Fibroblast of upper back skin (primary cell): ENCODE data around the gene VTI1A.
"Not testable (repeated sequence)": the region's sequence is repeated elsewhere in the genome, so short reads cannot be mapped to it uniquely, and the experiment has no call there.

ENCODE experiments used
- DNase-seq: peaks from one replicate; pipeline ENCODE4 v3.0.0-alpha.2; 2013

Gene VTI1A

DNA sequence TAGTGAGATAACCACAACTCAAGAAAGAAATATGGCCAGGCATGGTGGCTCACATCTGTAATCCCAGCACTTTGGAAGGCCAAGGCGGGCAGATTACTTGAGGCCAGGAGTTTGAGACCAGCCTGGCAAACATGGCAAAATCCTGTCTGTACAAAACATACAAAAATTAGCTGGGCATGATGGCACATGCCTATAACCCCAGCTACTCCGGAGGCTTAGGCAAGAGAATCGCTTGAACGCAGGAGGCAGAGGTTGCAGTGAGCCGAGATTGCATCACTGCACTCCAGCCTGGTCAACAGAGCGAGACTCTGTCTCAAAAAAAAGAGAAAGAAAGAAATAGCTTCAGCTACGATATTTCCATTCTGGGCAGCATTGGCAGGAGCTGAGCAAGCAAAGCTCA, 143.8 kb downstream of the VTI1A start:
- DNase-seq = not testable (repeated sequence)

DNA sequence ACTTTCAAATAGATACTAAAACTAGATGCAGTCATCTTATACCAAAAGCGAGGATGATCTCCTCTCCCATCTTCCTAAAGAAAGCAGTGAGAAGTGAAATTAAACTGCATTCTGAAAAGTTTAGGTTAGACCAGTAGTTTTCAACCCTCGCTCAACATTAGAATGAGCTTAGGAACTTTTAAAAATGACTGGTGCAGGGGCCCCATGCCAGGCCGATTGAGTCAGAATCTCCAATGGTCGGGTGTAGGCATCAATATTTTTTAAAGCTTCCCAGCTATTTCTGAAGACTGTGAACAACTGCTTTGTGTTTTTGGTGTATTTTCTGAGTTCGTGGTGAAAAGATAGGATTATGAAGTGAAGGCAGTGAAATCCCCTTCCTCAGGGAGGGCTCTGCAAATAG, 146.0 kb downstream of the VTI1A start:
- no peak for DNase-seq

DNA sequence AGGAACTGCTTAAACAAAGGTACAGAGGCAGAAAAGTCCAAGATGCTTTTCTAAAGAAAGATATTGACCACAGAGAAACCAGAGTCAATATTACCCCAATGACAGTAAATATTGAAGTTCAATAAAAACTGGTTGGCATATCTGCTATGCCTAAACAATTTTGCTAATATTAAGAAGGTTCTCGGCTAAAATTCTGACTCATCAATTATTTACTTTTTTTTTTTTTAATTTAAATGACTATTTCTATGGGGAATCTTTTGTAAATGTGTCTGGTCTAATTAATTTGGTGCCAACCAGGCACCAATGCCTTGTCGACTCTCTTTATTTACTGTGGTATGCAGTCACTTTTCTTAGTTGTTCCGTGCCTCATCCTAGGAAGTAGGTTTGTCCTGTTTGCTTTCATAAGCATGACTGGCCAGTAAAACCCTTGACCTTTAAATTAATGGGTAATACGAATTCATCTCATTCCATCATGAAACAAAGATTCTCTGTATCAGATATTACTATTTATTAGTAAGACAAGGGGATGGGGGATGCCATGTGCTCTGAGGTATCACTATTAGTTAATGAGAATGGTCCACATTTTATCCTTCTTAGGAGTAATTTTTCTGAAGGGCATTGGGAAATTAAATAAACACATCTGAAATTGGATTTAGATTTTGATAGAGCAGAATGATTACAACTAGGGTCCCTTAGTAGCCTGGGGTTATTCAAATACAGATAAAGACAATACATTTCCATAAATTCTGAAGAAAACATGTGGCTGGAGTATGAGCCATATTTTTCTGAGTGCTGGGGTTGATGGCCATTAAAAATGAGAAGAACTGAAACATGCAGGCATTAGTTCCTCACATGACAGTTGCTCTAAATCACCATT, 154.4 kb downstream of the VTI1A start:
- DNase-seq = no peak

DNA sequence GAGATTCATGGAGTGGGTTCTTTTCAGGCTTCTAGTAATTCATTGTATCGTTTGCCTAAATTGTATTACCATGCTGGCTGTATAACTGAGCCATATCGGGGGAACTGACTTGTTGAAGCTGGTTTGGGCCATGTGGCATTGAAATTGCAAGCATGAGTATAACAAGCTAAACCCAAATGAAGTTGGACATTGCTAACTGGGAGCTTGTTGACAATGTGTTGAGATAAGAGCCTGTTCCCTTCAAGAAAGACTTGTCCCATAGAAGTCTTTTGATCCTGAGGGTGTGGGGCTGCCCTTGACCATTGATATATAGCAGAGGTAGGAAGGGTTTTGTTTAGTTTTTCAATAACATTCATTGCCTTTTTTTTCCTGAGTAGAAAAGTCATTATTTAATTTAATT, 156.0 kb downstream of the VTI1A start:
- no peak for DNase-seq

DNA sequence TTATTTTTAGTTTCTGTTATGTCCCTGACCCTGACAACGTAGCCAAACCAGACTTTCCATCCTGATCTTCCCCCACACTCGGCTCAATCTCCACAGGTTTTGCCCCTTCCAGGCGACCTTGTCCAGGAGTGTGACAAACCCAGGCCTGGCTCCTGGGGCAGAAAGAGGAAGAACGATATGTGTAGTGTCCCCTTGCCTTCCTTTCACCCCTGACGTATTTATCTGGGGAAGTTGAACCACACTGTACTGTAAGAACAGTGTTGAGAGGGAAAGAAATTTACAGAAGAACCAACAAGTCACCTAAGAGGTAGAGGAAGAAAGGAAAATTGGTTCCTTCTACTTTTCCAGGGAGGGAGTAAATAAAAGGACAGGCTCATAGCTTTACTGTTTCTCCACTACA, 158.0 kb downstream of the VTI1A start:
- no peak for DNase-seq

DNA sequence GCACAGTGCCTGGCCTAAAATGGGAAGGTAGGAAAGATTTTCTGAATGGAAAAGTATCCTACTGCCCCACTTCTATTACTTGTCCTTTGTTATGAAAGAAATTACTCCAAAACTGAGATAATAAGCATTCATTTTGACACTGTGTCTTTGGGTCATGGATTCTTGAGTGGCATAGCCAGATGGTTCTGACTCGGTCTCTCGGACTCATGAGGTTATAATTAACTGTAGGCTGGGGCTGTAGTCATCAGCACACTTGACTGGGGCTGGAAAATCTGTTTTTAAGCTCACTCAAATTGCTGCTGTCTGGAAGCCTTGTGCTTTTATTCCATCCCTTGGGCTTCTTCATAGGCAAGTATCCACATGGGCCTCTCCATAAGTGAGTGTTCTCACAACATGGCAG, 160.5 kb downstream of the VTI1A start:
- no peak for DNase-seq

DNA sequence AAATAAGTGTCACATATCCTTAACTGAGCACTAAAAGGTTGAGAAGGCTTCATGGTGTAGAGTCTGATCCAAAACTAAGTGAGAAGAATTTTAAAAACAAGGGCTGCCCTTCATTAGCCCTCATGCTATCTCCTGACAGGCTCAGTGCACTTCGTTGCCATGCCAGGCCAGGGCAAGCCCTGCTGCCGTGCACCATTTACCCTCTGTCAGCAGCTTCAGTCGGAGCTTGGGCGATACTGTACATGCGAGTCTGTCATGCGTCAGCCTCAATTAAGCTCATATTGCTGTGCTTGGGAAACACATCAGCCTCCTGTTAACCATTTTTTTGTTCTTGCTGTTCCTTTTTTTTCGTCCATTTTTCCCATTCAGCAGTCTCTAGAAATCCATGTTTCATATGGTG, 166.6 kb downstream of the VTI1A start:
- no peak for DNase-seq

DNA sequence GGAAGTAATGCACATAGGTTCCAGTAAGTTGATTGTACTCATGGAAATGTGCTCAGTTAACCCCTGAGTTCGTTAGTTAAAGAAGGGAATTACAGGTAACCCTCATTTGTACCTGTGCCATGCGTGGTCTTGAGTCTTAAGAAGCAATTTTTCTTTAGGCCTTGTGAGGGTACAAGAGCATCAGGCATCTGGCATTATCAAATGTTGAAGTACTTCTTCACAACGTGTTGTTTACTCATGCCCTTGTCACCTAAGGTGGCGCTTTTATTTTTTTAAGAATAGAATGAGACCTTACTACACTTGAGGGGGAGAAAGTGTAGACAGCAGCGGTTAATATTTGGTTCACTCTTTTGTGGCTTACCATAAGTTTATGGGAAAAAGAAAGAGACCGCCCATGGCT, 167.1 kb downstream of the VTI1A start:
- DNase-seq = no peak

DNA sequence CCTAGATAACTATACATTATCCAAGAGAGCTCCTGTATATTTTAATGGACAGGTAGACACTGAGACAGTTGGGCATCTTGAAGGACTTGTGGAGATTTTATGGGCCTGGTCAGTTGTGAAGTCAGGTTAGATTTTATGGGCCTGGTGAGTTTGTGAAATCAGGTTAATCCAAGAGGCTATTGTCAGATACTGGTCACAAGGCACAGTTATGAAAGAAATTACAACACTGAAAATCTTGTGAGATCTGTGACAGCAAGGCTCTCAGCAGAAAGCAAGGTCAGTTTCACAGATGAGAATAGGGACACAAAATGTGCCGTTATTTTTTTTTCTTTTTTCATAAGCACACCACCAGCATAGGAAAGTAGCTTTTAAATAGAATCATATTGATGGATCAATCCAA, 167.6 kb downstream of the VTI1A start:
- DNase-seq = no peak

DNA sequence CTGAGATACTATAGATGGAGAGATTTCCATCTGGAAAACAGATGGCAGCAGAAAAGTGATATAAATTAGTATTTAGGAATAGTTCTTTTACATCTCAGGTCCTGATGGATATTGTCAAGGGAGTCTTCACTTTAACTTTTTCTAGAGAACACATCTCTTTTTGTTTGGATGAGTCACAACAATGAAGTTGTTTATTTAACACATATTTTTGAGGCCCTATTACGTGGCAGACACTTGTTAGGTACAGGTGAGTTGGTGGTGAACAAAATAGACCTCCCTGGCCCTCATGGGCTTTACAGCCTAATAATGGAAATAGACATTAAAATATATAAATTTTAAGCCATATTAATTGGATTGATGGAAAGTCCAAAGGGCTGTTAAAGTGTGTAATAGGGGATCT, 168.3 kb downstream of the VTI1A start:
- no peak for DNase-seq

DNA sequence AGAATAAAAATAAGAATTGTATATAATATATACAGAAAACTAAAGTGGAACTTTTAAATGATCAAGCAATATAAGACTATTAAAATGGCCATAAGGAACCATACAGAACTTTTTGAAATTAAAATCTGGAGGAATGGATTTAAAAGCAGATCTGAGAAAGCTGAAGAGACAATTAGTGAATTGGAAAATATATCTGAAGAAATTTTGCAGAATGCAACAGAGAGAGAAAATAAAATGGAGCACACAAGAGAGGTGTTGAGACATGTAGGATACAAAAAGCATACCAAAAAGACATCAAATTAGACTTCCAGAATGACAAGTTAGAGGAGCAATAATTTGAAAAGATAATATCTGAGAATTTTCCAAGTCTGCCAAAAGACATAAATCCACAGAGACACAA, 169.6 kb downstream of the VTI1A start:
- DNase-seq = no peak

DNA sequence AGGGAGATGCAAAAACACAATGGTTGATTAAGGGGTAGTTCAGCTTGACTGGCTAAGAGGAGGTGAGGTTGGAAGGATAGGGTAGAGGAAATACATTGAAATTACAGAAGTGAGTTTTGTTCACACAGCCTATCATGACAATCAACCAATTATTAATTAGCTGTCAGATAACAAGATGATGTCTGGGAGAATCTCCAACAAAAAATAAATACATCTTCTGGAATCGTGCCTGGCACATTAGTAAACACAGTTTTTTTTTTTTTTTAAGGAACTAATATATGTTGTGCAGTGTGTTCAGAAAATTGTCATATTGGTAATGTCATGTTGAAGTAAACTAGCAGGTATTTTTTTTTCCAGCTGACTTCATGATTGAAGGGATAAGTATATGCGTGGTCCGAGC, 171.8 kb downstream of the VTI1A start:
- DNase-seq = no peak

DNA sequence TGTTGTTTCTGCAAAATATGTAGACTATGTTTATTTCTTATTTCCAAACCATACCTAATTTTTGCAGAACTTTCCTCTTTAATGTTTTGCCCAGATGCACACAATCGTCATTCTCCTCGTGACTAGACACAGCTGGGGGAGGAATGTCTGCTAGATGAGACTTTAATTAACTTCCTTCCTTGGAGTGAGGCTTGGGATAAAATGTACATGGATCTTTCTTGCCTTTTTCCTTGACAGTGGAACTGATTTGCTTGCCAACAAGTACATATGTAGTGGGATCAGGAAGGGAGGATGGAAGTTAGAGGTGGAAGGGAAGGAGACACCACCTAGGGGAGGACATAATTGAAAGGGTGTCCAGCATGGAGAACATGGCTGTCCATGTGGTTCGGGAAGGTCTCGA, 172.5 kb downstream of the VTI1A start:
- DNase-seq = no peak

DNA sequence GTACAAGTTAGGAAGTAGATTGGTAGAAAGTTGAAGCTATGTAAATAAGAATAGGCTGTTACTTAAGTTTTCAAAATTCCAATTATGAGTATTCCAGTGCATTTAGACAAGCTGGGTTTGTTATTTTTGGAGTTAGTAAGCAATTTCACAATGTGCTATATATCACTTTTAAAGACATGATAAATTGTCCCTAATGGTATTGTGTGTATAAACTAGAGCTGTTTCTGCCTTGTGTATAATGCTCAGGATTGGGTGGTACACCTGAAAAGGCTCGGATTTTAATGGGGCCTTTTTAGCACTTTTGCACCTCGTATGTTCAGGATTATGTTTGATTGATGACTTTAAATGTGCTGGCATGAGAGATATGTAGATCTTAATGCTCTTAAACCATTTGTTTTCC, 175.8 kb downstream of the VTI1A start:
- no peak for DNase-seq

DNA sequence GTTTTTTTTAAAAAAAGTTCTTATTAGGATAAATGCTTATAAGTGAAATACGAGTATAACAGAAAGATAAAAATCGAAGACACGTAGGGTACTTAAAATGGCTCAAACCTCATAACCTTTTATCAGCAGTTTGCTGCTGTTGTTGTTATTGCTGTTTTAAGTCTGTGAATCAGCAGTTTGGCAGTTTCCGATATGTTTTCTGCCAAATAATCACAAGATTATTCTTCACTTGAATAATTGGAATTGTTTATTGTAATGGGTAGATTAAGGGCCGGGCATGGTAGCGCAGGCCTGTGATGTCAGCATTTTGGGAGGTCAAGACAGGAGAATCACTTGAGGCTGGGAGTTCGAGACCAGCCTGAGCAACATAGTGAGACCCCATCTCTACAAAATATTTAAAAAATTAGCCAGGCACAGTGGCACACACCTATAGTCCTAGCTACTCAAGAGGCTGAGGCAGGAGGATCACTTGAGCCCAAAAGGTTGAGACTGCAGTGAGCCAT, 177.6 kb downstream of the VTI1A start:
- DNase-seq = no peak

DNA sequence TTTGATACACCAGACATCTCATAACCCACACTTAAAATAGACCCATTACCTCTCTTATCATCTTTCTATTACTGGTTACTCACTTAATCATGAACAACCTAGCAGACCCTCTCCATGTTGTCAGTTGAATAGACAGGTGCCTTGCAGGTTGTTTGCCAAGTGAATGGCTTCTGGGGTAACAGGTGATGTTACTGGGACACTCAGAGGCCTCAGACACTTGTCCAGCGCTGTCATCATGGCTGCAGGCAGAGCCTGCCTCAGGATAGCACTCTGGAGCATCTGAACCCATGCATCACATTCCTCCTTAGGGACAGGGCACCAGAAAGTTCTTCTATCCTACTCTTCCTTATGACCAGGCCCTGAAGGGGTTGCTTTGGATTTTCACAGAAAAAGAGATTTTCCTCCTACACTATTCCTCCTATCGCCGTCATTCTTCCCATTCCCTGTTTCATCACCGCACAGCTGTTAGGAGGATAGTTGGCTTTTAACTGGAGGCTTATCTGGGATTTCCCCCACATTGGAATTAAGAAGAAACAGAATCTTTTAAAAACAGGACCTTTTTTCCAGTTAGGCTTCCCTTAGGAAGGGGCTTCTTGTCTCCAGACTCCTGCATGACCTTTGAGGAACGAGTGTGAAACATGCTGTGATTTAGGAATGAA, 182.1 kb downstream of the VTI1A start:
- DNase-seq = no peak

DNA sequence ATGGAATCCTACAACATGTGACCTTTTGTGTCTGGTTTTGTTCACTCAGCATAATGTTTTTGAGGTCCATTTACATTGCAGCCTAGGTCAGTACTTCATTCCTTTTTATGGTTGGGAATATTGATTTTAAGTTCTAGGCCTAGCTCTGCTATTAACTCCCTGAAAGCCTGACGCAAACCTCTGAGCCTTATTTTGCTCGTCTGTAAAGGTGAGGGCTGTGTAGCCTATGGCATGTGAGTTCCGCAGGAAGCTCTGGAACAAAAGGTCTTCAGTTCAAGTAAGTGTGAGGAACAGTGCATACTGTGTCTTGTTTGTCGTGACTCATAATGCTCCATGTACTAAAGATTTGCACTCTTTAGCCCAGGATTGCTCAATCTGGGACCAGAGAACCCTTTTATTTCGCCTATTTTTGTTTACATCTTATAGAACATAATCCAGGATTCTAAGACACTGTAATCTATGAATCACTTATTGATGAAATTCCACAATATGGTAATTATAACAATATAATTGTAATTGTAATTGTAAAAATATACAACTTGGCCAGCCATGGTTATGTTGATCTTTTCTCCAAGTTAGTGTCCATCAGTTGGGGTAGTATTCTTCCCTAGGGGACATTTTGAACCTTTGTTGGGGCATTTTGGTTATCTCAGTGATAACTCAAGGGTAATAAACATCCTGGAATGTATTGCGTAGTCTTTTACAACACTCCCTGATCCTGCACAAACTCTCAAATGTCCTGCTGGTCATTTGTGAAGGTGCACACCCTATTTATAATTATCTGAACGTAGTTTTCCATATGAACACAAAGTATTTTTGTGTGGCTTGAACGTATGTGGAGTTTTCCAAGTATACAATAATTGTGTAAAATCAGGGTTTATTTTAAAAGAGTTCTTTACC, 184.7 kb downstream of the VTI1A start:
- no peak for DNase-seq

DNA sequence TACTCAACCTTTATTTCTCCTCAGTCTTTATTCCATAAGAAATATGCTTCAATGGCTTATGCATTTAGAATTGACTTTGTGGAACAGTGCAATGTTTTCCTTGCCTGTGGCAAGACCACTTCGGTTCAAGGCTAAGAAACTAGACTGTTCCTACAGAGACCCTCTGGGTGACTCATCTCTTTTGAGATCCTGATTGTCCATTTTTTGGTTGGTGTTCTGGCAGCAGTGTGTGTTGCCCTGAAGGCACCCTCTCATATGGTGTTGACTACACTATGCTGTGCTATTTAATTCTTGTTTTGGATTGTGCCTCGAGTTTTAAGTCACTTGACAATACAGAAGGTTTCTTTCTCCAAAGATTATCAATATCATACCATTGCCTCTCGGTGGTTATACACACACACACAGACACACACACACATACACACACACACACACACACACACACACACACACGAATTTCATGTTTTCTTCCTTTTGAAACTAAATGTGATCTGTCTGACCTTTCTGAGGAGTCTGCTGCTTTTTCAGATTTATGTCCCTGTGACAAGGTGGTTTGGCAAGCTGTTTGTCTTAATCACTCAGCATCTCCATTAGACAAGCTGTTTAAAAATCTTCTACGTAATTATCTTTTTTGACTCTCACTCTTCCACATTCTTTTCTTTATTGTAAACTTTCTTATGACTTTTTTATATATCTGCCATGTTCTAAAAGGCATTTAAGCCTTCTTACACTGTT, 187.2 kb downstream of the VTI1A start:
- peak; percentile 43 for DNase-seq

DNA sequence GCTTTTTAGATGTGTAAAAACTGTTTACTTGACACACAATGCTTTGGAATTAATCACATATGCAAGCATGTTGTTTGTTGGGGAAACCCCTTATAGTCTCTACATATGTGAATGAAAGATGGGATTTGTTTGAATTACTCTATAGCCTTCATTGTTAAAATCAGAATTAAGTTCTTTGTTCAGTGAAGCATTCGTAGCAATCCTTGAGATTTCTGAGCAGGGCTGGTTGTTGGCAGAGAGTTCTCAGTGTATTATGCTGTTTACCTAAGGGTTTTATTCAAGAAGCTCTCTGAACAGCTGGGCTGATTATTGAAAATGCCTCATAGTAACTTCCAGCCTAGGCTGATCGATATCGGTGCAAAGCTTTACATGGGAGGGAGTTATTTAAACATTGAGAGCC, 190.9 kb downstream of the VTI1A start:
- DNase-seq = no peak

DNA sequence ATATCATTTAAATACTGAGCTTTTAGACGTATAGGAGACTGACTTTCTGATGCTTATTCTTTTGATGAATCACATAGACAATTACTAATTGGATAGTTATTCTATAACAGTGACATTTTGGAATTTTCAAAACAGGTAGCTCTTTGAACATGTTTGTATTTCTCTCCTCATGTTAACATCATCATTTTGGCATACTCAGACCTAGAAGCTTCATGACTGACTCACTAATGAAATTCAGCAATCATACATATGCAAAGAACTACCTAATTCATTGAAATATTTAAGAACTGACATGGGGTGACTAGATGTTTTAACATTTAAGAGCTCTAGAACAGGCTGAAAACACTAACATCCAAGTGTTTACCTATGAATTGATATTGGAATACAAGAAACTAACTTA, 192.3 kb downstream of the VTI1A start:
- DNase-seq = peak; percentile 49

DNA sequence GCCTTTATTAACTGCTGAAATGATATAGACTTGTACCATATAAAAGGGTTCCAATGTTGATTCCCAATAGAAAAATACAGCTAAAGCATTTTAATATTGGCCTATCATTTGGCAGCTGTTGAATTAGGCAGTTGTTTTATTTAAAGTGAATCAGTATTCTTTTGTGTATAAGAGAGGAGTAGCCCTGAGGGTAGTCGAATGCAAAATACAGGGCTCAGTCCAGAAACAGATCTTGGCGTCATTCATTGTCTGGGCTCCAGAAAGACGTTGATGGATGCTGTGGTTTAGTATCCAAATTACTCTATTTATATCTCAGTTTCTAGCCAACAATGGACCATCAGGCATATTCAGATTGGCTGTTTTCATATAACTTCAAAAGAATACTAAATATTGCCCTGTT, 193.6 kb downstream of the VTI1A start:
- DNase-seq = no peak

DNA sequence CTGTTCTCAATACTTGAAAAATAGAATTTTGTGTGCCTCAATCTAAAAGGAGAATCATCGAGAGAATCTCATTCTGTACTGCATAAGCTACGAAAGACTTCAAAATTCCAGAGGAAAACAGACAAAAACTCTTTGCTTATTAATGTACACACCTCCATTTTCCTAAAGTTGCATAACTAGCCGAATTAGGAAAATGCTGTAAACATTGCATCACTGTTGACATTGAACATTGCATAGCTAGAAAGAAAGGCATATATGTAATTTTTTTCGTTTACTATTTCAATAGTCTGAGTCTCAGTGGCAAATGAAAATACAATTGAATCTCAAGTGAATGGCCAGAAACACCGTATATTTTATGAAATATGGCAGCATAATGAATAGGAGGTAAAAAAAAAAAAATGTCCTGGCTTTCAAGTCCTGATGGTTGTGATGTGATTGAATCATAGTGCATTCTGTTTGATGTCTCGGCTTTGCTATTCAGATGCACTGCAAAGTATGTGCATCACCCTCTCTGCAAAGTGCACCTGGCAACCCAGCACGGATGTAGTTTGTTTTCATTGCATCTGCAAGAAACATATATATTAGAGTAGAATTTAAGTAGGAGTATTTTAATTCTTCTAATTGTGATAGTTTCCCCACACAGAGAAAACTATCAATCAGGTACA, 196.7 kb downstream of the VTI1A start:
- no peak for DNase-seq
